ENCODE results near the gene HRH4. TPM values are rescaled to one million over a fixed set of nuclear protein-coding genes. Genes with fewer than 3 reads are reported as not detected.

HRH4 gene
- total RNA-seq, 4 donors from 2014 or later: 0.06 to 0.07 TPM; not detected in 2

Other genes with a start within 250 kb of the HRH4 start
- gene OSBPL1A, start 62.8 kb upstream of the HRH4 start, total RNA-seq: 10 to 100 TPM; 19.1 to 46.7 (median 24.8) TPM
- 10 to 100 TPM; 13.8 to 20.5 (median 14.9) TPM for gene IMPACT, start 34.0 kb upstream of the HRH4 start, total RNA-seq

All from lower leg skin (tissue), 4 donors.